ENCODE results near the gene CASP10.
"Not testable (repeated sequence)": the region's sequence is repeated elsewhere in the genome, so short reads cannot be mapped to it uniquely, and the experiment has no call there.

The CASP10 gene

GRCh38 chr2:201233812-201234662 is 51.1 kb downstream of the CASP10 start:
- TF ChIP-seq, protein P1, sequence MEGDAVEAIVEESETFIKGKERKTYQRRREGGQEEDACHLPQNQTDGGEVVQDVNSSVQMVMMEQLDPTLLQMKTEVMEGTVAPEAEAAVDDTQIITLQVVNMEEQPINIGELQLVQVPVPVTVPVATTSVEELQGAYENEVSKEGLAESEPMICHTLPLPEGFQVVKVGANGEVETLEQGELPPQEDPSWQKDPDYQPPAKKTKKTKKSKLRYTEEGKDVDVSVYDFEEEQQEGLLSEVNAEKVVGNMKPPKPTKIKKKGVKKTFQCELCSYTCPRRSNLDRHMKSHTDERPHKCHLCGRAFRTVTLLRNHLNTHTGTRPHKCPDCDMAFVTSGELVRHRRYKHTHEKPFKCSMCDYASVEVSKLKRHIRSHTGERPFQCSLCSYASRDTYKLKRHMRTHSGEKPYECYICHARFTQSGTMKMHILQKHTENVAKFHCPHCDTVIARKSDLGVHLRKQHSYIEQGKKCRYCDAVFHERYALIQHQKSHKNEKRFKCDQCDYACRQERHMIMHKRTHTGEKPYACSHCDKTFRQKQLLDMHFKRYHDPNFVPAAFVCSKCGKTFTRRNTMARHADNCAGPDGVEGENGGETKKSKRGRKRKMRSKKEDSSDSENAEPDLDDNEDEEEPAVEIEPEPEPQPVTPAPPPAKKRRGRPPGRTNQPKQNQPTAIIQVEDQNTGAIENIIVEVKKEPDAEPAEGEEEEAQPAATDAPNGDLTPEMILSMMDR (conservative IDR thresholded peaks at IDR 0.05; ENCODE audit: low read length), result no peak
- no peak for DNase-seq (ENCODE audit: low read depth)
- no peak overlapping the region for H3K4me3 ChIP-seq (ENCODE audit: low read length)

DNA sequence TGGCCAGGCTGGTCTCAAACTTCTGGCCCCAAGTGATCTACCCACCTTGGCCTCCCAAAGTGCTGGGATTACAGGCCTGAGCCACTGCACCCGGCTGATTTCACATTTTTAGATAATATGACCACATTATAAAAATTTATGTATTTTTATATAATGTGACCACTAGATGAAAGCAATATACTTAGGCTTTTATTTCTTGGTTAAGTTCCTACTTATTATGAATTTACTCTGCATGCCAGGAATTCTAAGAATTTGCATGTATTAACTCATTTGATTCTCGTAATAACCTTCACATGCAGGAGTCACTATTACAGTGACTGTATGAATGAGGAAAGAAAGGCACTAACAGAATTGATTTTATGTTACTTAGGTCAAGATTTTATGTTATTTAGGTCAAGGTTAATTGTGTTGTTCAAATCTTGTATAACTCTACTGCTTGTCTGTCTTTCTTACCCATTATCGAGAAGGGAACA is 51.8 kb downstream of the CASP10 start:
- TF ChIP-seq, protein P1 (conservative IDR thresholded peaks at IDR 0.05; ENCODE audit: low read length), result no peak
- H3K4me3 ChIP-seq (ENCODE audit: low read length), result no peak overlapping the region
- DNase-seq (ENCODE audit: low read depth), result peak; percentile 66

GRCh38 chr2:201235860-201236811 is 53.2 kb downstream of the CASP10 start:
- TF ChIP-seq, protein P1 (conservative IDR thresholded peaks at IDR 0.05; ENCODE audit: low read length), result peak; percentile 61
- peak; percentile 95 for DNase-seq (ENCODE audit: low read depth)
- H3K4me3 ChIP-seq (ENCODE audit: low read length), result no peak overlapping the region; the same call in 1 of the 2 replicates

GRCh38 chr2:201237486-201238123 is 54.7 kb downstream of the CASP10 start:
- TF ChIP-seq, protein P1 (conservative IDR thresholded peaks at IDR 0.05; ENCODE audit: low read length), result no peak
- peak; percentile 72 for DNase-seq (ENCODE audit: low read depth)
- H3K4me3 ChIP-seq (ENCODE audit: low read length), result no peak overlapping the region

GRCh38 chr2:201239167-201239935 is 56.4 kb downstream of the CASP10 start:
- peak; percentile 76 for DNase-seq (ENCODE audit: low read depth)
- H3K4me3 ChIP-seq (ENCODE audit: low read length), result not testable (repeated sequence)

GRCh38 chr2:201242571-201243277 is 59.8 kb downstream of the CASP10 start:
- DNase-seq (ENCODE audit: low read depth), result no peak

More at GRCh38 chr2:201242571-201243277, 59.8 kb downstream of the CASP10 start:
- TF ChIP-seq, protein P1 (conservative IDR thresholded peaks at IDR 0.05; ENCODE audit: low read length), result no peak
- H3K4me3 ChIP-seq (ENCODE audit: low read length), result no peak overlapping the region
